HG02588 (cell line): Measurements from ENCODE around the gene SMIM28.
"Not testable (repeated sequence)": the region's sequence is repeated elsewhere in the genome, so short reads cannot be mapped to it uniquely, and the experiment has no call there.

Experiments
- ATAC-seq: cut with Tn5 transposase; IDR thresholded peaks from one replicate; pipeline ENCODE4 v1.9.1; 2021; ENCODE audit warnings: mild to moderate bottlenecking, moderate library complexity; ENCODE audit not compliant: unreplicated experiment

Gene SMIM28

DNA sequence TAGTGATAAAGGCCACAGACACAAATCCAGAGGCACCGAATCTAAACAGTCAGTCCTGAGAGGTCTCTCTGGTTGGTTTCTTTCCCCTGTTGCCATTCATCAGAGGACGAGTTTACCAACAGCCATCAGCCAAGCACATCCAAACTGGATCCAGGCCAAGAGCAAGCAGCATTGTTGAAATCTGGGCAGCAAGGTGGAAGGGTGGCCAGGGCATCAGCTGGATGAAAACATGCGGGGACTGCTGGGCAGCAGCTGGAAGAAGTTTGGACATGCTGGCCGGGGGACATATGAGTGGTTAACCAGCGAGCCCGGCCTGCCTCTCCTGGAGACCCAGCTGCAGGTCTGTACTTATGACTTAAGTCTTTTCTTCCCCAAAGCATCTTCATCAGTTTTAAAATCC, at the start of gene SMIM28:
Gene SMIM28 (plus strand): TSS at position 62 of the 400 bp plus-strand sequence. CDS start 168 bp downstream, at position 230.
- no peak for ATAC-seq

DNA sequence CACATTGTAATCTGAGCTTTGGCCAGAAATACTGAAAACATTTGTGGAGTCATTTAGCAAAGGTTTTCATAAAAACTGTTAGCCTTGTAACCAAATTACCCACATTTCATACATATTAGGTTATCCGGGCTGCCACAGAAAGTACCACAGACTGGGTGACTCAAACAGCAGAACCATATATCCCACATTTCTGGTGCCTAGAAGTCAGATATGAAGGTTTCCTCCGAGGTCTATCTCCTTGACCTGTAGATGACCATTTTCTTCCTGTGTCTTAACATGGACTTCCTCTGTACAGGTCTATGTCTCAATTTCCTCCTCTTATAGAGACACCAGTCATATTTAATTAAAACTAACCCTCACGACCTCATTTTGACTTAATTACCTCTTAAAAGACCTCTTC, 49.5 kb upstream of the SMIM28 start:
- no peak for ATAC-seq

DNA sequence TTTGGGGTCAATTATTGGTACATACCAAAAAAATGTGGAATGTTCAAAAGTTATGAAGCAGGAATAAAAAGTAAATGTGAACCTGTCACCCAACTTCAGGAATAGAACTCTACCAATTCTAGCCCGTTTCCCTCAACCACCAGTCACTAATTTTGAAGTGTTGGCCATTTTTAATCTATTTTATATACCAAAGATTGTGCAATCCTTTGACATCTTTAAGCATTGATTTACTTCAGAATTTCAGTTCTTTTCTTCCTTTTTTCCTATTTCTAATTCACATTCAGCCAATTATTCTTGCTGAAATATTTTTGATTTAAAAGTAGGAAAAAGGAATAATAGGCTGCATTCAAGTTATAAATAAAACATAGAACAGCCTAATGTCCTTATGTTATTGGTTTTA, 46.9 kb upstream of the SMIM28 start:
- ATAC-seq: no peak

DNA sequence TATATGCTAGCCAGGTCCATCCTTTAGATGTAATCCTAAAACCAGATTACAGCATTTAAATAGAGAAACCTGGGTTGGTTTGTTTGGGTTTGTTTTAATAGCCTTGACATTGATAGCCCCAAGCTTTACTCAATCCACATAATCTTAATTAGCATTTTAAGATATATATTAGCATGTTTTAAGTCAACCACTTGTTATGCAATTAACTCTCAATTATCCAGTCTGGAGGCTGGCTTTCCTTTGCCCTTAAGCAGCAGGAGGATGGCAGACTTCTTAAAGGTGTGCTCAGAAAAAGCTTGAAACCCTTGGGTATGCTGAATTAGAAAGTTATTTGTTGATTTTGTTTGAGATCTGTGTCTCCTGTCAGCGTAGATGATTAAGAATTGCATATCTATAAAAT, 46.3 kb upstream of the SMIM28 start:
- no peak for ATAC-seq

DNA sequence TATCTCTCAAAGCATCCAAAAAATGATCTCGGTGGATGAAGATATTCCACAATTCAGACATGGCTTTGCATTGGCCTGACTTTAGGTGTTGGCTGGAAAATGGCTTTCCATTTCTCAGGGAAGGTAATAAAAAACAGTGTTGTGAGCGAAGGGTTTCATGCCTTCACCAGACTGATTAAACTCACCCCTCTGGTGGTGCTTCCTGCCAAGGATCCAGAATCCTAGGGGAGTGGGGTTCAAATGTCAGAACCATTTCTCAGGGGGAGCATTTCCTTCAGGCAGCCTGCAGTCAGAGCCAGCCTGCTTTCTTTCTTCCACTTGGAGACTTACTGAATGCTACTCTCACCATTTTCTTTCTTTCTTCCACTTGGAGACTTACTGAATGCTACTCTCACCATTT, 45.7 kb upstream of the SMIM28 start:
- ATAC-seq: no peak

DNA sequence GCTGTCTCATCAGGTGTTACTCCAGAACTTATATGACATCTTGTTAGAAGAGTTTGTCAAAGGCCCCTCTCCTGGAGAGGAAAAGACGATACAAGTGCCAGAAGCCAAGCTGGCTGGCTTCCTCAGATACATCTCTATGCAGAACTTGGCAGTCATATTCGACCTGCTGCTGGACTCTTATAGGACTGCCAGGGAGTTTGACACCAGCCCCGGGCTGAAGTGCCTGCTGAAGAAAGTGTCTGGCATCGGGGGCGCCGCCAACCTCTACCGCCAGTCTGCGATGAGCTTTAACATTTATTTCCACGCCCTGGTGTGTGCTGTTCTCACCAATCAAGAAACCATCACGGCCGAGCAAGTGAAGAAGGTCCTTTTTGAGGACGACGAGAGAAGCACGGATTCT, 43.7 kb upstream of the SMIM28 start:
- ATAC-seq: no peak

DNA sequence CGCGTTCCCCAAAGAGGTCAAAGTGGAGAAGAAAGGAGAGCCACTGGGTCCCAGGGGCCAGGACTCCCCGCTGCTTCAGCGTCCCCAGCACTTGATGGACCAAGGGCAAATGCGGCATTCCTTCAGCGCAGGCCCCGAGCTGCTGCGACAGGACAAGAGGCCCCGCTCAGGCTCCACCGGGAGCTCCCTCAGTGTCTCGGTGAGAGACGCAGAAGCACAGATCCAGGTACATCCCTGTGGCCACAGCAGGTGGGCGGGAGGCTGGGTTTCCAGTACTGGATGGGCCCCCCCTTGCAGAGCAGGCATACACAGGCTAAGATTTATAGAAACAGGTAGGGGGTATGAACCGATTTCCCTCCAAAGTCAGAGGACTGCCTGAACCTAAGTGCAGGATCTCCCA, 42.7 kb upstream of the SMIM28 start:
- ATAC-seq: no peak

DNA sequence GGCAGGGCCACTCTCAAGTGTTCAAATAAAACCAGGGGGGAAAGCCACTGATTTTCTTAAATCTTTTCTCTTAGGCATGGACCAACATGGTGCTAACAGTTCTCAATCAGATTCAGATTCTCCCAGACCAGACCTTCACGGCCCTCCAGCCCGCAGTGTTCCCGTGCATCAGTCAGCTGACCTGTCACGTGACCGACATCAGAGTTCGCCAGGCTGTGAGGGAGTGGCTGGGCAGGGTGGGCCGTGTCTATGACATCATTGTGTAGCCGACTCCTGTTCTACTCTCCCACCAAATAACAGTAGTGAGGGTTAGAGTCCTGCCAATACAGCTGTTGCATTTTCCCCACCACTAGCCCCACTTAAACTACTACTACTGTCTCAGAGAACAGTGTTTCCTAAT, 41.5 kb upstream of the SMIM28 start:
- no peak for ATAC-seq

DNA sequence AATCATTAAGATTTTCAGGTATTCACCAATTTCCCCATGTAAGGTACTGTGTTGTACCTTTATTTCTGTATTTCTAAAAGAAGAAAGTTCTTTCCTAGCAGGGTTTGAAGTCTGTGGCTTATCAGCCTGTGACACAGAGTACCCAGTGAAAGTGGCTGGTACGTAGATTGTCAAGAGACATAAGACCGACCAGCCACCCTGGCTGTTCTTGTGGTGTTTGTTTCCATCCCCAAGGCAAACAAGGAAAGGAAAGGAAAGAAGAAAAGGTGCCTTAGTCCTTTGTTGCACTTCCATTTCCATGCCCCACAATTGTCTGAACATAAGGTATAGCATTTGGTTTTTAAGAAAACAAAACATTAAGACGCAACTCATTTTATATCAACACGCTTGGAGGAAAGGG, 40.6 kb upstream of the SMIM28 start:
- no peak for ATAC-seq

DNA sequence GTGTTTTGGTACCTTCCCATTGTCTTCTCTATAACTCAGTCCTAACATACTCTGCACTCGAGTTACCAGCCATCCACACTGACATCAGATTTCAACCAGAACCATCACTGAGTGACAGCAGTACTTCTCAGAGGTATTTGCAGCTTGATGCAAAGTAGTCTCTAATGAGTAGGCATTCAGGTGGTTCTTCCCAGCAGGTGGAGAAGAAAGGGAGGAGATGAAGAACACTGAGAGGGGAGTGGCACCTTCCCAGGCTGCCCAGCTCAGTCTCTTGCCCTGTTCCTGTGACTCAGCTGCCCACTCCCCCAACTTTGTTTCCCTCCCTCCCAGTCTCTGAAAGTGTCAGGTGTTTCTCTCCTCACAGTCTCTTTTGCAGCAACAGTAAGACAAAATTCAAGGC, 38.7 kb upstream of the SMIM28 start:
- ATAC-seq: no peak

DNA sequence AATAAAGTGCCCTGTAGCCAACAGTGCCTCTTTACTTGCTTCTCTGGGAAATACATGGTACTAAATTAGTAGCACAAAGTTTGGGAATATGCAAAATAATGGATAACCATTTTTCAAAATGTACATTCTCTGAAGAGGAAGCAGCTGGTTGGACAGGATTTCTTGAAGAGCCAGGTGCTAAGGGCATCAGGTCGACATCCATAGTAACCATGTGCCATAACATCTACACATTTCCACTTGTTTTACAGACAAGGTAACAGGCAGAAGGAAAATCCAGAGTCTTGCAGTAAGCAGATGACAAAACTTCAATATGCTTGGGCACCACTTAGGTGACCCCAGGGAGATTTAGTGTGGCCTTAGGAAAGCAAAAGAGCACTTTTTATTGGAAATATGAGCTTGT, 36.5 kb upstream of the SMIM28 start:
- no peak for ATAC-seq

DNA sequence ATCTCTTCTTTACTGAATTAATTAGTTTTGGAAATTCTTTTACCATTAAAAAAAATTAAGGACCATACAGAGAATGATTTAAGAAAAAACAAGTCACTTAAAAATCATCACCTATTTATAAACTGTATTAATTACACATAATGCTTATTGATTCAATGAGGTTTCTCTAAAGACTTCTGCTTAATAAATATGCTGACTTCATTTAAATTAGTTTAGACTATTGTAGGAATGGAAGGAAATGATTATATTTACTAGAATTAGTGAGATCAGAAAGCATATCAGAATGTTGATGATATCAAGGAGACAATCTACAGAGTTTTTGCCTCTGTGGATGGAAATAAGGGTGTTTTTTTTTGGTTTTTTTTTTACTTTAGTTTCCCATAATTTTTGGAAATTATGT, 34.6 kb upstream of the SMIM28 start:
- no peak for ATAC-seq

DNA sequence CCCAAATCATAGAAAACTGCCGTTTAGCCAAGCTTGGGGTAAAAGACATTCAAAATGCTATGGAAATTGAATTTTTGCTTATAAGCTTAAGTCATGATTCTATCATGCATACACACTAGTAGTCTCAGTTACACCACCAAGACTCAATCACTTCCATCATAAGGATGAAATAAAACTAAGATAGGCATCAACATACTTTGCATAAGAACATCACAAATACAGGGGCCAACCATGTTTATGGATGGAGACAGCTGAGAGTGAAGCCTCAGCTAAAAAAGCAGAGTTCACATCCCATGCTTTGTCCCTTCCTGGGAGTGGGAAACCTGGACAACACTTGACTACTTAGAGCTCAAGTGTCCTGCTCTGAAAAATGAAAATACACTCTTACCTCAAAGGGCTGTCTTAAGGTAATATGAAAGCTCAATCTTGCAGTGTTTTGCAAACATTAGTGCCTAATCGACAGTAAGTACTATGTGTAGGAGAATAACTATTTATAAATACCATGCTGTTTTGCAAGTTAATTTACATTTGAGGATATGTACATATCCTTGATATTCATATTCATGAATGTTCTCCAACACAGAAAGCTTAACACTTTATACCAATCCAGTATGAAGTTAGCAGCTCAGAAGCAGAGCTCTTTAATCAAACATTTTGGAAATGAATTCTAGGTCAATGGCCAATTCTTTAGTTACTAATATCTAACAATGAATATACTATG, 32.0 kb upstream of the SMIM28 start:
- no peak for ATAC-seq

DNA sequence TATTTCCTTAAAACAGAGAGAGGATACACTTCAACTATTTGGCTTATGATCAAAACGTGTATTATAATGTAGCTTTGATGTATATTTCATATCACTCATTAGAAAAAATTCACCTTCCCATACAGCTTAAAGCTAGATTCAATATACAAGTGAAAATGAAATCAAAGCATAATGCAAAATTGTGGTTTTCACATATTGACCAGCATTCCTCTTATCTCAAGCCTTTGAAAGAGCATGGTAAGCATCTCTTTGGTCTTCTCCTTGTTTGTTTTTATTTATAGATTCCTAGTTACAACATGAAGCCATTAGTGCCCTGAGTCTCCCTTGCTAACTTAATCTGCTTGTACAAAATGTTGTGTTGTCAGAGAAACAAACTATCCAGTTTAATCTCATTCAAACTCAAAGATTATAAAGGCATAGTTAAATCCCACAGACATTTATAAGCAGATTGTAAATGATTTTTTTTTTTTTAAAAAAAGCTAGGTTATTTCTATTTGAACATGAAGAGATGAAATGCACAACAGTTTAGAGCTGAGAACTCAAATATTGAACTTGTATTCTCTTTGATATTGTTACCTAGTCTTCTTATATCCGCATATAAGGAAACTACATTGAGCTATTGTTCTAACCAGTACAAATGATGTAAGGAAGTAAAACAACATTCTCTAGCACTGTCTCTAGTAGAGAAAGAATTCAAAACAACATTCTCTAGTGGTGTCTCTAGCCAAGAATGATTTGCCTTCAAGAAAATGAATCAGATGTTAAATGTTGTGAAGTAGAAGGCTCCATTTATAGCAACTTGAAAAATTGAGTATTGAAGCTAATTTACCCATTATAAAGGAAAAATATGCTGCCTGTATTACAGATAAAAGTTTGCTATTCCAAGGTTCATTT, 31.2 kb upstream of the SMIM28 start:
- ATAC-seq: no peak

DNA sequence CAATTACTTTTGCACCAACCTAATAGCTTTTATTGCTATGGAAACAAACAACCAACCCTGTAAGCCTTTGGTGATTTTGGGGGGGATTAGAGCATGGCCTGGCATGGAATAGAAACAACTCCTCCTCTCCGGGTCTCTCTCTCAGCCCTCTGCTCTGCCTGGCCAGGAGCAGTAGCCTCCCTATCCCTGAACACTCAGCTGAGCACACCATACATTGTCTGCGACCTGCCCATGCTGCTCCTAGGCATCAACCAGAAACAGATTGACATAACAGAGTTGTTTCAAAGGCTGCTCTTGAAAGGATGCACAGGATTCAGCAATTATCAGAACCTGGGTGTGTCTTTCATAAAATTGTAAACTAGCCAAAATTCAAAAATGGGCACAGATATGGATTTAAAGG, 29.8 kb upstream of the SMIM28 start:
- ATAC-seq: no peak

DNA sequence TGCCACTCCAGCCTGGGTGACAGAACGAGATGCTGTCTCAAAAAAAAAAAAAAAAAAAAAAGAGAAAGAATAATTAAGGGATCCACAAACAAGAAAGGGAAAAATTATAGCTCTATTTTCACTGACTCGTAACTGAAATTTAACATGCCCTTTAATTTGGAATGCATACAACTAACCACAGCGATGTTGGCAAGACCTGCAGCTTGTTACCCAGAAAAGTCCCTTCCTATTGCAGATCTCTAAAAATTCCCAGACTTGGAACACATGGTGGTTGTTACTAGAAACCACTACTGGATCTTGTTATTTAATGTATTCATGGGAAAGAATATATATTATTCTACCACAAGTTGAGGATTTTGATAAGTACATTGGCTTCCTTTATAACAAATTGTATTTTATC, 27.8 kb upstream of the SMIM28 start:
- ATAC-seq: no peak

DNA sequence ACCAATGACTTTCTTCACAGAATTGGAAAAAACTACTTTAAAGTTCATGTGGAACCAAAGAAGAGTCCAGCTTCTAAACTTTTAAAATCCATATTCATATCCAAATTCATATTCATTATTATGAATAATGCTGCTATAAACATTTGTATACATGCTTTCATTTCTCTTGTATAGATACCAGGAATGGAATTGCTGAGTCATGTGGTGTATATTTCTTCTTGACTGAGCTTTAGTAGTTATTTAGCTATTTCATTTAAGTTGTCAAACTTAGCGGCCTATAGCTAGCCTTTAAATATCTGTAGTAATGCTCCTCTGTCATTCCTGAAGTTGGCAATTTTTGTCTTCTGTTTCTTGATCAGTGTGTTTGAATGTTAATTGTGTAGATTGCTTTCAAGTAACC, 19.8 kb upstream of the SMIM28 start:
- no peak for ATAC-seq

DNA sequence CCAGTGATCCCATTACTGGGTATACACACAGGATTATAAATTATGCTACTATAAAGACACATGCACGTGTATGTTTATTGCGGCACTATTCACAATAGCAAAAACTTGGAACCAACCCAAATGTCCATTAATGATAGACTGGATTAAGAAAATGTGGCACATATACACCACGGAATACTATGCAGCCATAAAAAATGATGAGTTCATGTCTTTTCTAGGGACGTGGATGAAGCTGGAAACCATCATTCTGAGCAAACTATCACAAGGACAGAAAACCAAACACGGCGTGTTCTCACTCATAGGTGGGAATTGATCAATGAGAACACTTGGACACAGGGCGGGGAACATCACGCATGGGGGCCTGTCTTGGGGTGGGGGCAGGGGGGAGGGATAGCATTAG, 9.0 kb upstream of the SMIM28 start:
- not testable (repeated sequence) for ATAC-seq

DNA sequence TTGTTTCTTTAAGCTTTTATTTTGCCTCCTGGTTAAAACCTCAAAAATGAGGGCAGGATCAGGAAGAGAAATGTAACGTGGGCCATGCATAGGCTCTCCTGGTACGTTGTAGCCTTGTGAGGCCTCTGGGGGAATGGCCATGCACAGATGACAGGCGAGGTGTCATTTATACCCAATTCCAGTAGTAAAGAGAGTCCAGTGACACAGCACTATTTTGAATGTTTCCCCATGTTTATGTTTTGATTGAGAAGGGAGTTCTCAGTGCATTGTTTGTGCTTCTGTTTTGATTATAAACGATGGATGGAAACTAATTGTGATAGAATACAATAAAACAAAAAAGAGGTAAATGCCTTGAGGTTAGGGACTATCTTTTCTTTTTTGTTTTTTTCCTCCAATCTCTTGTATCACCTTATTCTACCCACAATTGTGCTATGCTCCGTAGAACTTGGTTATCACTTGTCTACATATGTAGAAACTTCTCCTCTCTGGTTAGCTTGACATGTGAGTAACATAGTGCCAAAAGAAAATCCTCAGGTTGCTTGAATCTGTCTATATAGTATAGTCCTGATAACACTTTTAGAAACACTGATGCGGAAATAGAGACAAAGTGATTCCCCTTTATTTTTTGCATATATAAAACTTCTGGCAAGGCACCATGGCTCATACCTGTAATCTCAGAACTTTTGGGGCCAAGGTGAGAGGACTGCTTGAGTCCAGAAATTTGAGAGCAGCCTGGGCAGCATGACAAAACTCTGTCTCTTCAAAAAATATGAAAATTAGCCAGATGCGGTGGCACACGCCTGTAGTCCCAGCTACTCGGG, 6.9 kb upstream of the SMIM28 start:
- no peak for ATAC-seq

DNA sequence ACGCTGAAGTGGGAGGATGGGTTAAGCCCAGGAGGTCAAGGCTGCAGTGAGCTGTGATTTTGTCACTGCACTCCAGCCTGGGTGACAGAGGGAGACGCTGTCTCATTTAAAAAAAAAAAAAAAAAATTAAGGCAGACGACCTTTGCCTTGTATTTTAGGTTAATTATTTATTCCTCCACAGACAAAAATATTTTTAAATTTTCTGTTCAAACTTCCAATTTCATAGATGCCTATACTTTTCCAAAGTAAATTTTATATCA, 6.3 kb upstream of the SMIM28 start:
- no peak for ATAC-seq

DNA sequence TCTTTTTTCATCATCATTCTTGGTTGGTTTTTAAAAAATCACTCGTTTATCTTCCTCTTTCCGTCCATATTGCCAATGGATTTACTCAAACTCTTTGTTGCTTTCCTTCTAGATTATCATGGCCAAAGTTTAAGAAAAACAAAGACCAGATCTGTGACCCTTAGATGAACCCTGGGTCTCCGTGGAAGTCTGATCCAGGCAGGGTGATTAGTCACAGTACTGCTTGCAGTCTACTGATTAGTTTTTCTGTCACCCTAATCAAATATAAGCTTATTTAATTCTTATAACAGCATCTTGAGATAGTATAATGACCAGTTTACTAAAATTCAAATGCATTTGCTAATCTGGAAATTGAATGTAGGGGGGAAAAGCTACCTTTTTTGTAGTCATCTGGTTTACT, 6.0 kb upstream of the SMIM28 start:
- ATAC-seq: no peak
